HepG2 (cell line): ENCODE data around the gene AKAP8L. TPM values are rescaled to one million over a fixed set of nuclear protein-coding genes. Genes with fewer than 3 reads are reported as not detected.

Experiments used
- ATAC-seq: fragments of 200-7000 bp; cut with Tn5 transposase; 3 replicates; pipeline ENCODE4 v1.9.1; 2020; ENCODE audit warnings: mild to moderate bottlenecking, moderate library complexity
- BruUV-seq: library from RNA; stranded (reverse); fragments of 400-500 nt; replicated peaks from 2 replicates; lab custom pipeline; 2021; lab: Mats Ljungman, UMichigan
- CTCF ChIA-PET: fragments of 300-600 bp; formaldehyde crosslinking; extraction: SDS; loops from one replicate; lab custom pipeline; 2021; ENCODE audit warnings: low total read pairs, inconsistent platforms, low intra/inter-chr PET ratio; lab: Yijun Ruan, JAX
- POLR2A ChIA-PET: fragments of 350-600 bp; sonication (Branson Sonifier 250); formaldehyde crosslinking; loops from one replicate; lab custom pipeline; 2020; ENCODE audit warnings: antibody characterized with exemption, inconsistent platforms; lab: Yijun Ruan, JAX
- DNase-seq: peaks from one replicate; pipeline ENCODE4 v3.0.0-alpha.2; 2015; ENCODE audit warnings: low spot score
- FAIRE-seq: peaks from 3 replicates; lab custom pipeline; 2011; peaks lifted over from hg19 to GRCh38; lab: Jason Lieb, UNC
- H2AFZ ChIP-seq: one replicate; pipeline ENCODE4 v1.6.1; 2011; ENCODE audit warnings: low read length, inconsistent platforms
- H3K27ac ChIP-seq: fragments of 300-600 bp; 3 replicates; pipeline ENCODE4 v1.8.0; 2011; ENCODE audit warnings: mixed run types, mild to moderate bottlenecking, mixed read lengths, low read length, inconsistent platforms; ENCODE audit not compliant: insufficient read depth; ENCODE audit errors: extremely low read length
- H3K27me3 ChIP-seq, 2 experiments: fragments of 200-600 bp in 1 of 2; 2 replicates in 1 of 2; 3 replicates in 1 of 2; pipeline versions ENCODE4 v1.6.0 to v1.8.0; 2011; ENCODE audit warnings: low read length in 2 of 2, mild to moderate bottlenecking in 2 of 2, moderate library complexity in 2 of 2, inconsistent platforms in 1 of 2; ENCODE audit not compliant: insufficient read depth in 2 of 2, control insufficient read depth in 1 of 2
- H3K36me3 ChIP-seq, 2 experiments: fragments of 200-600 bp in 1 of 2; replicated peaks in 1 of 2; 2 replicates in 1 of 2; 3 replicates in 1 of 2; pipeline versions ENCODE4 v1.5.1 to v1.8.0; 2011; ENCODE audit warnings: low read length in 2 of 2, inconsistent platforms in 1 of 2; ENCODE audit not compliant: insufficient read depth in 2 of 2, control insufficient read depth in 1 of 2
- H3K4me1 ChIP-seq: 2 replicates; pipeline ENCODE4 v1.5.1; 2012; ENCODE audit warnings: low read length, inconsistent platforms; ENCODE audit not compliant: insufficient read depth
- H3K4me2 ChIP-seq: 2 replicates; pipeline ENCODE4 v1.6.0; 2011; ENCODE audit warnings: low read depth, low read length, inconsistent platforms
- H3K4me3 ChIP-seq, 3 experiments: fragments of 200-600 bp in 1 of 3; sonication (generic), shearing (Covaris generic) in 1 of 3; replicated peaks in 1 of 3; 2 replicates each; pipeline ENCODE4 v1.5.1; 2011 to 2016; ENCODE audit warnings: low read length in 3 of 3, inconsistent platforms in 2 of 3, low read depth in 2 of 3, mild to moderate bottlenecking in 2 of 3, control low read depth in 1 of 3, mixed read lengths in 1 of 3; ENCODE audit not compliant: insufficient read depth in 1 of 3
- H3K79me2 ChIP-seq: one replicate; pipeline ENCODE4 v1.6.1; 2011; ENCODE audit warnings: low read length, inconsistent platforms; ENCODE audit not compliant: insufficient read depth
- H3K9ac ChIP-seq: 2 replicates; pipeline ENCODE4 v1.6.0; 2011; ENCODE audit warnings: mild to moderate bottlenecking, low read depth, low read length, inconsistent platforms; ENCODE audit not compliant: insufficient read depth
- H3K9me3 ChIP-seq: 2 replicates; pipeline ENCODE4 v1.5.1; 2012; ENCODE audit warnings: mild to moderate bottlenecking, low read length
- H4K20me1 ChIP-seq: 2 replicates; pipeline ENCODE4 v1.6.0; 2011; ENCODE audit warnings: inconsistent platforms, mild to moderate bottlenecking, low read length, moderate library complexity; ENCODE audit not compliant: insufficient read depth
- GMEB2 ChIP-seq: IDR thresholded peaks from 2 replicates; pipeline ENCODE4 v1.6.1; 2016; ENCODE audit warnings: missing biosample characterization, missing genetic modification reagents, low read depth
- HIC2 ChIP-seq: sonication (generic); formaldehyde crosslinking; IDR thresholded peaks from 2 replicates; pipeline ENCODE4 v1.9.0; 2022; ENCODE audit warnings: low read depth, missing genetic modification reagents
- IRF9 ChIP-seq: sonication (generic); formaldehyde crosslinking; IDR thresholded peaks from 2 replicates; pipeline ENCODE4 v1.8.0; 2022; ENCODE audit warnings: missing genetic modification reagents, mild to moderate bottlenecking, borderline replicate concordance
- RBM39 ChIP-seq: fragments of 200-400 bp; formaldehyde crosslinking; IDR thresholded peaks from one replicate; pipeline ENCODE4 v1.6.1; 2018; ENCODE audit warnings: antibody characterized with exemption, mild to moderate bottlenecking, low read depth, low read length; ENCODE audit not compliant: poor library complexity, severe bottlenecking
- STAT5B ChIP-seq: sonication (generic); formaldehyde crosslinking; IDR thresholded peaks from 2 replicates; pipeline ENCODE4 v1.4.0; 2020; ENCODE audit warnings: missing genetic modification reagents
- ZBTB14 ChIP-seq: sonication (generic); formaldehyde crosslinking; IDR thresholded peaks from 2 replicates; pipeline ENCODE4 v1.4.0; 2020; ENCODE audit warnings: missing genetic modification reagents
- ZFP90 ChIP-seq: sonication (generic); formaldehyde crosslinking; IDR thresholded peaks from 2 replicates; pipeline ENCODE4 v1.8.0; 2022; ENCODE audit warnings: missing genetic modification reagents, mild to moderate bottlenecking, inconsistent platforms, borderline replicate concordance
- ZFYVE20 ChIP-seq: sonication (generic); formaldehyde crosslinking; IDR thresholded peaks from 2 replicates; pipeline ENCODE4 v1.8.0; 2023; ENCODE audit warnings: low read depth, mild to moderate bottlenecking, moderate library complexity, missing genetic modification reagents, borderline replicate concordance
- ZNF737 ChIP-seq: sonication (generic); formaldehyde crosslinking; IDR thresholded peaks from 2 replicates; pipeline ENCODE4 v1.5.0; 2020; ENCODE audit warnings: missing genetic modification reagents, mild to moderate bottlenecking, borderline replicate concordance
- WGBS: methylation state at CpG from one replicate; pipeline ENCODE4 v1.1.6; 2017; ENCODE audit warnings: low lambda C conversion rate; 5-methylcytosine and 5-hydroxymethylcytosine counted together
- in situ Hi-C: cut with HindIII; loops from 2 replicates; pipeline ENCODE4 v1.10.0; 2017; ENCODE audit warnings: low pct_unique_long_range_greater_than_20kb; ENCODE audit not compliant: extremely low pct_ligation_motif_present
- intact Hi-C: fragments of 100-400 bp; cut with micrococcal nuclease; formaldehyde crosslinking; loops from one replicate; pipeline ENCODE4 v1.10.0; 2022; ENCODE audit not compliant: unreplicated experiment
- polyA plus RNA-seq, 8 experiments: library from polyadenylated mRNA; depleted of rRNA in 3 of 8; stranded (reverse) in 7 of 8; unstranded in 1 of 8; fragments of >200 nt; fragmentation: Illumina TruSeq in 4 of 8; extraction: Trizol in 4 of 8; gene quantifications; 2 replicates each; pipeline versions ENCODE4 v1.2.1 to v1.2.3, GENCODE V29; 2011 to 2016; ENCODE audit warnings: low read depth in 4 of 8, missing spikeins in 1 of 8, mixed read lengths in 1 of 8; ENCODE audit not compliant: insufficient read depth in 1 of 8
- total RNA-seq, 5 experiments: library from RNA; depleted of rRNA; stranded (reverse); fragments of >200 nt; fragmentation: Illumina TruSeq; extraction: Trizol; gene quantifications; 2 replicates each; pipeline ENCODE4 v1.2.3, GENCODE V29; 2016; ENCODE audit warnings: low read depth in 1 of 5

The AKAP8L gene
- total and polyA plus RNA-seq, 2 of the 13 experiments (the other 11 are each of a cell fraction or from before 2014, with no cell fraction given), result 48.2 to 49.6 TPM

GRCh38 chr19:15417699-15418098 lies 1.1 kb downstream of the AKAP8L start:
- Histone ChIP-seq H3K4me3 (peak overlapping the region; percentile 84 to 97 (median 85)), H3K4me2 (peak overlapping the region; percentile 90), H3K36me3 (peaks cover under 1 to 3% of the 10 kb centered on the region in 2 experiments; a peak in 2 of 5 replicates), H3K9me3 (no peaks in the 10 kb centered on the region), H3K79me2 (peaks cover 56% of the 10 kb centered on the region), H3K4me1 (peaks cover 45% of the 10 kb centered on the region), H3K9ac (peak overlapping the region; percentile 98), H3K27ac (peak overlapping the region; percentile 81), H3K27me3 (no peaks in the 10 kb centered on the region; a peak in 1 of 5 replicates), H2AFZ (no peak overlapping the region), H4K20me1 (peaks cover 24% of the 10 kb centered on the region)
- no peak for FAIRE-seq
- 20% methylated on average over 6 of the region's 9 CpGs for WGBS
- no peak for TF ChIP-seq IRF9
- no peak for TF ChIP-seq HIC2 (CRISPR knock-in tag)
- no peak for TF ChIP-seq ZFYVE20 (CRISPR knock-in tag)
- no peak for TF ChIP-seq ZNF737 (CRISPR knock-in tag)
- TF ChIP-seq ZFP90 (CRISPR knock-in tag), result no peak
- TF ChIP-seq STAT5B (CRISPR knock-in tag), result no peak
- no peak for TF ChIP-seq GMEB2
- TF ChIP-seq RBM39, result no peak
- TF ChIP-seq ZBTB14 (CRISPR knock-in tag), result no peak
- TSS peak; percentile 57 for BruUV-seq
- intact Hi-C loops (loop anchor here (5.0 kb wide), 1 partner anchor 155 kb away; no protein-coding TSS in a partner anchor), in situ Hi-C loops (no loop called here)
- no peak for DNase-seq
- CTCF ChIA-PET, result interaction anchor here (3.0 kb wide), 1 partner anchor 139 kb away, joined by 35 read pairs; no protein-coding TSS in a partner anchor
- ATAC-seq, result no peak
- POLR2A ChIA-PET, result interaction anchor here (0.6 to 4.0 kb wide), 6 partner anchors 8 to 143 kb away, joined by 3 to 67 read pairs (median 6); partner anchors contain the start of genes AKAP8 and PGLYRP2
